Cerebellar cortex (tissue), 1 donor: ENCODE data around the gene DCTN3.
"Not testable (repeated sequence)": the region's sequence is repeated elsewhere in the genome, so short reads cannot be mapped to it uniquely, and the experiment has no call there.

Experiments used
- DNase-seq: peaks from one replicate; pipeline ENCODE4 v3.0.0-alpha.2; 2015; ENCODE audit warnings: low spot score

The DCTN3 gene

GRCh38 chr9:34646211-34647083, 26.2 kb upstream of the DCTN3 start, which contains the start of gene GALT:
GALT (plus strand) TSS chr9:34646675; CDS start chr9:34646705, 30 bp downstream.
- peak; percentile 89 for DNase-seq

GRCh38 chr9:34644766-34645314, 24.5 kb upstream of the DCTN3 start:
- no peak for DNase-seq

- DNase-seq = no peak
Measured at GRCh38 chr9:34642679-34643078, 22.4 kb upstream of the DCTN3 start.

- DNase-seq = not testable (repeated sequence)
Measured at GRCh38 chr9:34639322-34639721, 19.0 kb upstream of the DCTN3 start.

- DNase-seq = no peak
Measured at GRCh38 chr9:34638138-34638445, 17.8 kb upstream of the DCTN3 start.

GRCh38 chr9:34637356-34638137, 17.3 kb upstream of the DCTN3 start, which contains the start of gene SIGMAR1:
SIGMAR1 (minus strand) TSS chr9:34637787; CDS start chr9:34637697, 90 bp downstream.
- DNase-seq = peak; percentile 94

- no peak for DNase-seq
Measured at GRCh38 chr9:34636791-34637355, 16.6 kb upstream of the DCTN3 start.

- no peak for DNase-seq
Measured at GRCh38 chr9:34635556-34635955, 15.3 kb upstream of the DCTN3 start.

GRCh38 chr9:34634551-34635248, 14.4 kb upstream of the DCTN3 start:
- no peak for DNase-seq

GRCh38 chr9:34633851-34634550, 13.7 kb upstream of the DCTN3 start:
- DNase-seq = peak; percentile 89

- DNase-seq = no peak
Measured at GRCh38 chr9:34633166-34633565, 12.9 kb upstream of the DCTN3 start.

- no peak for DNase-seq
Measured at GRCh38 chr9:34630402-34631154, 10.3 kb upstream of the DCTN3 start.

- no peak for DNase-seq
Measured at GRCh38 chr9:34629491-34629808, 9.2 kb upstream of the DCTN3 start.

GRCh38 chr9:34628656-34629490, 8.6 kb upstream of the DCTN3 start, which contains the start of gene ARID3C:
ARID3C (minus strand) TSS chr9:34629066; CDS start chr9:34628014, 1,052 bp downstream.
- DNase-seq = no peak

GRCh38 chr9:34627716-34628655, 7.7 kb upstream of the DCTN3 start:
- no peak for DNase-seq

GRCh38 chr9:34625186-34625486, 4.8 kb upstream of the DCTN3 start:
- no peak for DNase-seq

GRCh38 chr9:34624475-34625185, 4.3 kb upstream of the DCTN3 start:
- DNase-seq = no peak
